GM18867 (cell line): ENCODE results near the gene KIFAP3.
A peak's percentile ranks its signal among the peaks of the same experiment; 100 is the strongest.

Source experiments
- ATAC-seq: cut with Tn5 transposase; IDR thresholded peaks from one replicate; pipeline ENCODE4 v1.9.1; 2021; ENCODE audit warnings: mild to moderate bottlenecking, moderate library complexity; ENCODE audit not compliant: unreplicated experiment

Gene KIFAP3

GRCh38 chr1:169995993-169996392 is 78.5 kb downstream of the KIFAP3 start:
- no peak for ATAC-seq

GRCh38 chr1:169989246-169989645 is 85.2 kb downstream of the KIFAP3 start:
- no peak for ATAC-seq

- ATAC-seq, result no peak
These were observed 88.7 kb downstream of the KIFAP3 start for GRCh38 chr1:169985757-169986156.

- ATAC-seq, result no peak
These were observed 100.4 kb downstream of the KIFAP3 start for GRCh38 chr1:169974067-169974466.

GRCh38 chr1:169970114-169970513 is 104.4 kb downstream of the KIFAP3 start:
- ATAC-seq, result no peak

GRCh38 chr1:169968174-169968573 is 106.3 kb downstream of the KIFAP3 start:
- ATAC-seq, result no peak

- no peak for ATAC-seq
These were observed 110.3 kb downstream of the KIFAP3 start for GRCh38 chr1:169964206-169964605.

- no peak for ATAC-seq
These were observed 114.8 kb downstream of the KIFAP3 start for GRCh38 chr1:169959686-169960085.

- no peak for ATAC-seq
These were observed 115.5 kb downstream of the KIFAP3 start for GRCh38 chr1:169958987-169959386.

- ATAC-seq, result no peak
These were observed 116.6 kb downstream of the KIFAP3 start for GRCh38 chr1:169957884-169958283.

- ATAC-seq, result no peak
These were observed 123.4 kb downstream of the KIFAP3 start for GRCh38 chr1:169951108-169951507.

GRCh38 chr1:169949139-169949538 is 125.4 kb downstream of the KIFAP3 start:
- no peak for ATAC-seq

- no peak for ATAC-seq
These were observed 128.3 kb downstream of the KIFAP3 start for GRCh38 chr1:169946206-169946605.

- no peak for ATAC-seq
These were observed 129.3 kb downstream of the KIFAP3 start for GRCh38 chr1:169945181-169945580.

- ATAC-seq, result no peak
These were observed 129.9 kb downstream of the KIFAP3 start for GRCh38 chr1:169944621-169945020.

GRCh38 chr1:169943963-169944526 is 130.4 kb downstream of the KIFAP3 start:
- no peak for ATAC-seq

- no peak for ATAC-seq
These were observed 132.3 kb downstream of the KIFAP3 start for GRCh38 chr1:169941982-169942830.

GRCh38 chr1:169933984-169934725 is 140.3 kb downstream of the KIFAP3 start:
- no peak for ATAC-seq

GRCh38 chr1:169931795-169932231 is 142.7 kb downstream of the KIFAP3 start:
- ATAC-seq, result no peak

GRCh38 chr1:169929210-169929526 is 145.3 kb downstream of the KIFAP3 start:
- no peak for ATAC-seq

GRCh38 chr1:169928438-169929209 is 145.9 kb downstream of the KIFAP3 start:
- ATAC-seq, result peak; percentile 67
